ENCODE results near the gene TOMM34. TPM values are rescaled to one million over a fixed set of nuclear protein-coding genes. Genes with fewer than 3 reads are reported as not detected.

The TOMM34 gene
- total and polyA plus RNA-seq, 2 of the 13 experiments (the other 11 are each of a cell fraction or from before 2014, with no cell fraction given) = 36.2 to 52.0 TPM

- peak; percentile 70; the same call in 1 of the 2 replicates for TF ChIP-seq THRA (CRISPR knock-in tag; IDR thresholded peaks at IDR 0.05; ENCODE audit: borderline replicate concordance)
- TF ChIP-seq BCLAF1 (IDR thresholded peaks at IDR 0.05) = no peak
- TF ChIP-seq IKZF4 (CRISPR knock-in tag; IDR thresholded peaks at IDR 0.05; ENCODE audit: borderline replicate concordance, low read depth, not compliant biosample characterization) = peak; percentile 94
- TF ChIP-seq TERF1 (CRISPR knock-in tag; IDR thresholded peaks at IDR 0.05) = no peak
- no peak for TF ChIP-seq NFIB (CRISPR knock-in tag; IDR thresholded peaks at IDR 0.05; ENCODE audit: borderline replicate concordance)
- TF ChIP-seq ZNF550 (CRISPR knock-in tag; IDR thresholded peaks at IDR 0.05; ENCODE audit: borderline replicate concordance) = no peak; the same call in none of the 2 replicates
- peak; percentile 87 for TF ChIP-seq ZNF138 (CRISPR knock-in tag; IDR thresholded peaks at IDR 0.05; ENCODE audit: low read depth)
- TF ChIP-seq MNT (IDR thresholded peaks at IDR 0.05) = peak; percentile 89
- TF ChIP-seq ELF3 (CRISPR knock-in tag; IDR thresholded peaks at IDR 0.05) = peak; percentile 99
- TF ChIP-seq MXD3 (CRISPR knock-in tag; IDR thresholded peaks at IDR 0.05) = peak; percentile 98
- no peak; the same call in 1 of the 2 replicates for TF ChIP-seq LRRFIP1 (CRISPR knock-in tag; conservative IDR thresholded peaks at IDR 0.05)
- peak; percentile 96 for TF ChIP-seq ZBTB4 (CRISPR knock-in tag; IDR thresholded peaks at IDR 0.05; ENCODE audit: borderline replicate concordance)
Observed at GRCh38 chr20:44966030-44966961, 6.1 kb upstream of the TOMM34 start, which contains the start of gene STK4 (continued).
